HEK293 (cell line): ENCODE data around the gene YY2.
A peak's percentile ranks its signal among the peaks of the same experiment; 100 is the strongest.

ENCODE experiments used
- GLIS1 ChIP-seq: fragments of 450-650 bp; formaldehyde crosslinking; IDR thresholded peaks from 2 replicates; pipeline ENCODE4 v1.5.1; 2016; ENCODE audit warnings: missing biosample characterization, missing genetic modification characterization
- KLF8 ChIP-seq: fragments of 450-650 bp; formaldehyde crosslinking; IDR thresholded peaks from 2 replicates; pipeline ENCODE4 v1.5.1; 2016; ENCODE audit warnings: missing biosample characterization, missing genetic modification characterization
- KLF9 ChIP-seq: fragments of 450-650 bp; formaldehyde crosslinking; IDR thresholded peaks from 2 replicates; pipeline ENCODE4 v1.5.1; 2016; ENCODE audit warnings: missing biosample characterization, missing genetic modification characterization, low read depth
- OVOL3 ChIP-seq: fragments of 450-650 bp; formaldehyde crosslinking; IDR thresholded peaks from 2 replicates; pipeline ENCODE4 v1.5.1; 2016; ENCODE audit warnings: missing biosample characterization, missing genetic modification characterization
- PRDM1 ChIP-seq: fragments of 450-650 bp; formaldehyde crosslinking; IDR thresholded peaks from 2 replicates; pipeline ENCODE4; 2016; ENCODE audit warnings: missing biosample characterization, missing genetic modification characterization
- SP7 ChIP-seq: fragments of 450-650 bp; formaldehyde crosslinking; IDR thresholded peaks from 2 replicates; pipeline ENCODE4 v1.5.1; 2016; ENCODE audit warnings: missing biosample characterization, missing genetic modification characterization
- ZBTB1 ChIP-seq: fragments of 450-650 bp; formaldehyde crosslinking; IDR thresholded peaks from 2 replicates; pipeline ENCODE4 v1.5.1; 2016; ENCODE audit warnings: missing biosample characterization, missing genetic modification characterization
- ZFP37 ChIP-seq: fragments of 450-650 bp; formaldehyde crosslinking; IDR thresholded peaks from 2 replicates; pipeline ENCODE4 v1.5.1; 2016; ENCODE audit warnings: missing biosample characterization, missing genetic modification characterization
- ZNF350 ChIP-seq: fragments of 450-650 bp; formaldehyde crosslinking; IDR thresholded peaks from 2 replicates; pipeline ENCODE4 v1.5.0; 2017; ENCODE audit warnings: missing biosample characterization, mild to moderate bottlenecking, missing genetic modification characterization
- ZNF37A ChIP-seq: fragments of 450-650 bp; IDR thresholded peaks from 2 replicates; pipeline ENCODE4 v1.5.1; 2018; ENCODE audit warnings: missing biosample characterization, missing genetic modification characterization
- ZNF510 ChIP-seq: fragments of 450-650 bp; formaldehyde crosslinking; IDR thresholded peaks from 2 replicates; pipeline ENCODE4 v1.5.1; 2018; ENCODE audit warnings: mild to moderate bottlenecking, missing genetic modification characterization, missing biosample characterization; ENCODE audit not compliant: insufficient replicate concordance
- ZNF555 ChIP-seq: fragments of 450-650 bp; formaldehyde crosslinking; conservative IDR thresholded peaks from 2 replicates; pipeline ENCODE4 v1.5.1; 2017; ENCODE audit warnings: missing biosample characterization, mild to moderate bottlenecking, missing genetic modification characterization, inconsistent platforms
- ZNF623 ChIP-seq: fragments of 450-650 bp; formaldehyde crosslinking; IDR thresholded peaks from 2 replicates; pipeline ENCODE4 v1.5.1; 2016; ENCODE audit warnings: missing biosample characterization, missing genetic modification characterization
- ZNF654 ChIP-seq: fragments of 450-650 bp; formaldehyde crosslinking; IDR thresholded peaks from 2 replicates; pipeline ENCODE4 v1.5.1; 2016; ENCODE audit warnings: low read depth, missing biosample characterization, missing genetic modification characterization
- ZNF677 ChIP-seq: fragments of 450-650 bp; IDR thresholded peaks from 2 replicates; pipeline ENCODE4 v1.5.0; 2018; ENCODE audit warnings: missing biosample characterization, mild to moderate bottlenecking, missing genetic modification characterization, moderate library complexity
- ZNF707 ChIP-seq: fragments of 450-650 bp; formaldehyde crosslinking; IDR thresholded peaks from 2 replicates; pipeline ENCODE4 v1.5.1; 2016; ENCODE audit warnings: missing biosample characterization, missing genetic modification characterization
- ZNF768 ChIP-seq: fragments of 450-650 bp; formaldehyde crosslinking; IDR thresholded peaks from 2 replicates; pipeline ENCODE4 v1.5.1; 2018; ENCODE audit warnings: missing biosample characterization, mild to moderate bottlenecking, missing genetic modification characterization
- ZSCAN30 ChIP-seq: fragments of 450-650 bp; IDR thresholded peaks from 2 replicates; pipeline ENCODE4 v1.5.1; 2018; ENCODE audit warnings: missing biosample characterization, mild to moderate bottlenecking, missing genetic modification characterization, moderate library complexity
- TF ChIP-seq, protein P1 (sequence below): fragments of 450-650 bp; formaldehyde crosslinking; IDR thresholded peaks from 2 replicates; pipeline ENCODE4 v1.5.1; 2016; ENCODE audit warnings: missing biosample characterization, missing genetic modification characterization
- TF ChIP-seq, protein P2 (sequence below): fragments of 450-650 bp; formaldehyde crosslinking; IDR thresholded peaks from 2 replicates; pipeline ENCODE4 v1.5.1; 2016; ENCODE audit warnings: missing biosample characterization, missing genetic modification characterization
- TF ChIP-seq, protein P3 (sequence below): fragments of 450-650 bp; formaldehyde crosslinking; IDR thresholded peaks from 2 replicates; pipeline ENCODE4 v1.5.1; 2016; ENCODE audit warnings: missing biosample characterization, missing genetic modification characterization, borderline replicate concordance
- TF ChIP-seq, protein P4 (sequence below): fragments of 450-650 bp; formaldehyde crosslinking; IDR thresholded peaks from 2 replicates; pipeline ENCODE4 v1.5.0; 2017; ENCODE audit warnings: missing biosample characterization, missing genetic modification characterization, borderline replicate concordance
- TF ChIP-seq, protein P5 (sequence below): fragments of 450-650 bp; formaldehyde crosslinking; IDR thresholded peaks from 2 replicates; pipeline ENCODE4 v1.5.1; 2016; ENCODE audit warnings: missing biosample characterization, missing genetic modification characterization, low read depth

YY2 gene

DNA sequence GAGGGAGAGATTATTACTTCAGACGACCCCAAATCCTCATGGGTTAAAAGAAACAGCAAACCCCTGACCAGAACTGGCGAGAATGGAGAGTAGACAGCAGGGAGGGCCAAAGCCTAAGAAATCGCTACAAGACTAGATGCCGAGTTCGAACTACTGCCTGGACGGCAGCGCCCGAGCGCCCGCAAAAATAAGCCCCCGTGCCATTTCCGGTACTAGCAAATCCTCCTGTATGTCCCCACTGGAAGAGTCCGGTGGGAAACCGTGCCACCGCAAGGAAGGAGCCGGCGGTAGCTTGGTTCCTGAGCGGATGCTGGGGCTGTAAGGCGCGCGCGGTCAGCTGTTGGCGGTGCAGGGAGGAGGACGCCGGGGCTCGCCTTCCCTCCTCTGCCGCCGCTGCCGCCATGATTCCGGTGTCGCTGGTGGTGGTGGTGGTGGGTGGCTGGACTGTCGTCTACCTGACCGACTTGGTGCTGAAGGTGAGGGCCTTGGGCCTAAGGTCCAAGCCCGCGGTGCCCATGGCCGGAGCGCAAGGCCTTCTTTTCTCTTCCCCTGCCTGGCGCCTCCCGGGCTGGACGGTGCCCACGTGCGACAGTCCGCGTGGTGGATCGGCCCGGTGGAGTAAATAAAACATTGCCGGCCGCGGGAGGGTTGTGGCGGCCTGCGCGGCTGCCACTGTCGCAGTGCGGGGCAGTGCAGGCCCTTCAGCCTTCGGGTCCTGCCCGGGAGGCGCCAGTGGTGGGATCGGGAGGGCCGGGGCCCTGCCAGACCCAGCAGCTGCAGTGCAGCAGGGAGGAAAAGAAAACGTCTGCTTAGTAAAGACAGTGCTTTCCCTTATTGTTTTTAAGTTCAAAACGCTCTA lies 16.2 kb upstream of the YY2 start, which contains the start of gene MBTPS2 (continued):
- TF ChIP-seq ZNF707 (no peak), KLF8 (peak; percentile 77), ZSCAN30 (tag by site-specific recombination) (peak; percentile 86; the same call in 1 of the 2 replicates), ZNF654 (tag by site-specific recombination) (peak; percentile 66), GLIS1 (tag by site-specific recombination) (0 out of 2 replicates have a peak, but pooled peaks have one; percentile 12), ZNF510 (tag by site-specific recombination) (no peak), ZNF350 (tag by site-specific recombination) (no peak), OVOL3 (tag by site-specific recombination) (peak; percentile 65; the same call in 1 of the 2 replicates), ZNF623 (tag by site-specific recombination) (peak; percentile 38; the same call in 1 of the 2 replicates), ZNF677 (tag by site-specific recombination) (no peak), KLF9 (tag by site-specific recombination) (0 out of 2 replicates have a peak, but pooled peaks have one; percentile 18), ZNF555 (tag by site-specific recombination) (no peak), ZFP37 (tag by site-specific recombination) (peak; percentile 97), ZBTB1 (no peak), PRDM1 (tag by site-specific recombination) (no peak), ZNF37A (tag by site-specific recombination) (no peak), SP7 (tag by site-specific recombination) (peak; percentile 86), ZNF768 (tag by site-specific recombination) (no peak)
- TF ChIP-seq, protein P1, sequence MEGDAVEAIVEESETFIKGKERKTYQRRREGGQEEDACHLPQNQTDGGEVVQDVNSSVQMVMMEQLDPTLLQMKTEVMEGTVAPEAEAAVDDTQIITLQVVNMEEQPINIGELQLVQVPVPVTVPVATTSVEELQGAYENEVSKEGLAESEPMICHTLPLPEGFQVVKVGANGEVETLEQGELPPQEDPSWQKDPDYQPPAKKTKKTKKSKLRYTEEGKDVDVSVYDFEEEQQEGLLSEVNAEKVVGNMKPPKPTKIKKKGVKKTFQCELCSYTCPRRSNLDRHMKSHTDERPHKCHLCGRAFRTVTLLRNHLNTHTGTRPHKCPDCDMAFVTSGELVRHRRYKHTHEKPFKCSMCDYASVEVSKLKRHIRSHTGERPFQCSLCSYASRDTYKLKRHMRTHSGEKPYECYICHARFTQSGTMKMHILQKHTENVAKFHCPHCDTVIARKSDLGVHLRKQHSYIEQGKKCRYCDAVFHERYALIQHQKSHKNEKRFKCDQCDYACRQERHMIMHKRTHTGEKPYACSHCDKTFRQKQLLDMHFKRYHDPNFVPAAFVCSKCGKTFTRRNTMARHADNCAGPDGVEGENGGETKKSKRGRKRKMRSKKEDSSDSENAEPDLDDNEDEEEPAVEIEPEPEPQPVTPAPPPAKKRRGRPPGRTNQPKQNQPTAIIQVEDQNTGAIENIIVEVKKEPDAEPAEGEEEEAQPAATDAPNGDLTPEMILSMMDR (tag by site-specific recombination), result peak; percentile 51; the same call in 1 of the 2 replicates
- TF ChIP-seq, protein P2, sequence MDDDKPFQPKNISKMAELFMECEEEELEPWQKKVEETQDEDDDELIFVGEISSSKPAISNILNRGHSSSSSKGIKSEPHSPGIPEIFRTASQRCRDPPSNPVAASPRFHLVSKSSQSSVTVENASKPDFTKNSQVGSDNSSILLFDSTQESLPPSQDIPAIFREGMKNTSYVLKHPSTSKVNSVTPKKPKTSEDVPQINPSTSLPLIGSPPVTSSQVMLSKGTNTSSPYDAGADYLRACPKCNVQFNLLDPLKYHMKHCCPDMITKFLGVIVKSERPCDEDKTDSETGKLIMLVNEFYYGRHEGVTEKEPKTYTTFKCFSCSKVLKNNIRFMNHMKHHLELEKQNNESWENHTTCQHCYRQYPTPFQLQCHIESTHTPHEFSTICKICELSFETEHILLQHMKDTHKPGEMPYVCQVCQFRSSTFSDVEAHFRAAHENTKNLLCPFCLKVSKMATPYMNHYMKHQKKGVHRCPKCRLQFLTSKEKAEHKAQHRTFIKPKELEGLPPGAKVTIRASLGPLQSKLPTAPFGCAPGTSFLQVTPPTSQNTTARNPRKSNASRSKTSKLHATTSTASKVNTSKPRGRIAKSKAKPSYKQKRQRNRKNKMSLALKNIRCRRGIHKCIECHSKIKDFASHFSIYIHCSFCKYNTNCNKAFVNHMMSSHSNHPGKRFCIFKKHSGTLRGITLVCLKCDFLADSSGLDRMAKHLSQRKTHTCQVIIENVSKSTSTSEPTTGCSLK (tag by site-specific recombination), result no peak
- TF ChIP-seq, protein P3, sequence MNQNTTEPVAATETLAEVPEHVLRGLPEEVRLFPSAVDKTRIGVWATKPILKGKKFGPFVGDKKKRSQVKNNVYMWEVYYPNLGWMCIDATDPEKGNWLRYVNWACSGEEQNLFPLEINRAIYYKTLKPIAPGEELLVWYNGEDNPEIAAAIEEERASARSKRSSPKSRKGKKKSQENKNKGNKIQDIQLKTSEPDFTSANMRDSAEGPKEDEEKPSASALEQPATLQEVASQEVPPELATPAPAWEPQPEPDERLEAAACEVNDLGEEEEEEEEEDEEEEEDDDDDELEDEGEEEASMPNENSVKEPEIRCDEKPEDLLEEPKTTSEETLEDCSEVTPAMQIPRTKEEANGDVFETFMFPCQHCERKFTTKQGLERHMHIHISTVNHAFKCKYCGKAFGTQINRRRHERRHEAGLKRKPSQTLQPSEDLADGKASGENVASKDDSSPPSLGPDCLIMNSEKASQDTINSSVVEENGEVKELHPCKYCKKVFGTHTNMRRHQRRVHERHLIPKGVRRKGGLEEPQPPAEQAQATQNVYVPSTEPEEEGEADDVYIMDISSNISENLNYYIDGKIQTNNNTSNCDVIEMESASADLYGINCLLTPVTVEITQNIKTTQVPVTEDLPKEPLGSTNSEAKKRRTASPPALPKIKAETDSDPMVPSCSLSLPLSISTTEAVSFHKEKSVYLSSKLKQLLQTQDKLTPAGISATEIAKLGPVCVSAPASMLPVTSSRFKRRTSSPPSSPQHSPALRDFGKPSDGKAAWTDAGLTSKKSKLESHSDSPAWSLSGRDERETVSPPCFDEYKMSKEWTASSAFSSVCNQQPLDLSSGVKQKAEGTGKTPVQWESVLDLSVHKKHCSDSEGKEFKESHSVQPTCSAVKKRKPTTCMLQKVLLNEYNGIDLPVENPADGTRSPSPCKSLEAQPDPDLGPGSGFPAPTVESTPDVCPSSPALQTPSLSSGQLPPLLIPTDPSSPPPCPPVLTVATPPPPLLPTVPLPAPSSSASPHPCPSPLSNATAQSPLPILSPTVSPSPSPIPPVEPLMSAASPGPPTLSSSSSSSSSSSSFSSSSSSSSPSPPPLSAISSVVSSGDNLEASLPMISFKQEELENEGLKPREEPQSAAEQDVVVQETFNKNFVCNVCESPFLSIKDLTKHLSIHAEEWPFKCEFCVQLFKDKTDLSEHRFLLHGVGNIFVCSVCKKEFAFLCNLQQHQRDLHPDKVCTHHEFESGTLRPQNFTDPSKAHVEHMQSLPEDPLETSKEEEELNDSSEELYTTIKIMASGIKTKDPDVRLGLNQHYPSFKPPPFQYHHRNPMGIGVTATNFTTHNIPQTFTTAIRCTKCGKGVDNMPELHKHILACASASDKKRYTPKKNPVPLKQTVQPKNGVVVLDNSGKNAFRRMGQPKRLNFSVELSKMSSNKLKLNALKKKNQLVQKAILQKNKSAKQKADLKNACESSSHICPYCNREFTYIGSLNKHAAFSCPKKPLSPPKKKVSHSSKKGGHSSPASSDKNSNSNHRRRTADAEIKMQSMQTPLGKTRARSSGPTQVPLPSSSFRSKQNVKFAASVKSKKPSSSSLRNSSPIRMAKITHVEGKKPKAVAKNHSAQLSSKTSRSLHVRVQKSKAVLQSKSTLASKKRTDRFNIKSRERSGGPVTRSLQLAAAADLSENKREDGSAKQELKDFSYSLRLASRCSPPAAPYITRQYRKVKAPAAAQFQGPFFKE (tag by site-specific recombination), result no peak
- TF ChIP-seq, protein P4, sequence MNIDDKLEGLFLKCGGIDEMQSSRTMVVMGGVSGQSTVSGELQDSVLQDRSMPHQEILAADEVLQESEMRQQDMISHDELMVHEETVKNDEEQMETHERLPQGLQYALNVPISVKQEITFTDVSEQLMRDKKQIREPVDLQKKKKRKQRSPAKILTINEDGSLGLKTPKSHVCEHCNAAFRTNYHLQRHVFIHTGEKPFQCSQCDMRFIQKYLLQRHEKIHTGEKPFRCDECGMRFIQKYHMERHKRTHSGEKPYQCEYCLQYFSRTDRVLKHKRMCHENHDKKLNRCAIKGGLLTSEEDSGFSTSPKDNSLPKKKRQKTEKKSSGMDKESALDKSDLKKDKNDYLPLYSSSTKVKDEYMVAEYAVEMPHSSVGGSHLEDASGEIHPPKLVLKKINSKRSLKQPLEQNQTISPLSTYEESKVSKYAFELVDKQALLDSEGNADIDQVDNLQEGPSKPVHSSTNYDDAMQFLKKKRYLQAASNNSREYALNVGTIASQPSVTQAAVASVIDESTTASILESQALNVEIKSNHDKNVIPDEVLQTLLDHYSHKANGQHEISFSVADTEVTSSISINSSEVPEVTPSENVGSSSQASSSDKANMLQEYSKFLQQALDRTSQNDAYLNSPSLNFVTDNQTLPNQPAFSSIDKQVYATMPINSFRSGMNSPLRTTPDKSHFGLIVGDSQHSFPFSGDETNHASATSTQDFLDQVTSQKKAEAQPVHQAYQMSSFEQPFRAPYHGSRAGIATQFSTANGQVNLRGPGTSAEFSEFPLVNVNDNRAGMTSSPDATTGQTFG (tag by site-specific recombination), result peak; percentile 72; the same call in 1 of the 2 replicates
- TF ChIP-seq, protein P5, sequence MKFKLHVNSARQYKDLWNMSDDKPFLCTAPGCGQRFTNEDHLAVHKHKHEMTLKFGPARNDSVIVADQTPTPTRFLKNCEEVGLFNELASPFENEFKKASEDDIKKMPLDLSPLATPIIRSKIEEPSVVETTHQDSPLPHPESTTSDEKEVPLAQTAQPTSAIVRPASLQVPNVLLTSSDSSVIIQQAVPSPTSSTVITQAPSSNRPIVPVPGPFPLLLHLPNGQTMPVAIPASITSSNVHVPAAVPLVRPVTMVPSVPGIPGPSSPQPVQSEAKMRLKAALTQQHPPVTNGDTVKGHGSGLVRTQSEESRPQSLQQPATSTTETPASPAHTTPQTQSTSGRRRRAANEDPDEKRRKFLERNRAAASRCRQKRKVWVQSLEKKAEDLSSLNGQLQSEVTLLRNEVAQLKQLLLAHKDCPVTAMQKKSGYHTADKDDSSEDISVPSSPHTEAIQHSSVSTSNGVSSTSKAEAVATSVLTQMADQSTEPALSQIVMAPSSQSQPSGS (tag by site-specific recombination), result no peak
